HepG2 (cell line): ENCODE data around the gene UNCX. TPM values are rescaled to one million over a fixed set of nuclear protein-coding genes. Genes with fewer than 3 reads are reported as not detected.

Experiments
- ATAC-seq: fragments of 200-7000 bp; cut with Tn5 transposase; 3 replicates; pipeline ENCODE4 v1.9.1; 2020; ENCODE audit warnings: mild to moderate bottlenecking, moderate library complexity
- BruUV-seq: library from RNA; stranded (reverse); fragments of 400-500 nt; replicated peaks from 2 replicates; lab custom pipeline; 2021; lab: Mats Ljungman, UMichigan
- CTCF ChIA-PET: fragments of 300-600 bp; formaldehyde crosslinking; extraction: SDS; loops from one replicate; lab custom pipeline; 2021; ENCODE audit warnings: low total read pairs, inconsistent platforms, low intra/inter-chr PET ratio; lab: Yijun Ruan, JAX
- POLR2A ChIA-PET: fragments of 350-600 bp; sonication (Branson Sonifier 250); formaldehyde crosslinking; loops from one replicate; lab custom pipeline; 2020; ENCODE audit warnings: antibody characterized with exemption, inconsistent platforms; lab: Yijun Ruan, JAX
- DNase-seq: peaks from one replicate; pipeline ENCODE4 v3.0.0-alpha.2; 2015; ENCODE audit warnings: low spot score
- FAIRE-seq: peaks from 3 replicates; lab custom pipeline; 2011; peaks lifted over from hg19 to GRCh38; lab: Jason Lieb, UNC
- H2AFZ ChIP-seq: one replicate; pipeline ENCODE4 v1.6.1; 2011; ENCODE audit warnings: low read length, inconsistent platforms
- H3K27ac ChIP-seq: fragments of 300-600 bp; 3 replicates; pipeline ENCODE4 v1.8.0; 2011; ENCODE audit warnings: mixed run types, mild to moderate bottlenecking, mixed read lengths, low read length, inconsistent platforms; ENCODE audit not compliant: insufficient read depth; ENCODE audit errors: extremely low read length
- H3K27me3 ChIP-seq, 2 experiments: fragments of 200-600 bp in 1 of 2; 2 replicates in 1 of 2; 3 replicates in 1 of 2; pipeline versions ENCODE4 v1.6.0 to v1.8.0; 2011; ENCODE audit warnings: low read length in 2 of 2, mild to moderate bottlenecking in 2 of 2, moderate library complexity in 2 of 2, inconsistent platforms in 1 of 2; ENCODE audit not compliant: insufficient read depth in 2 of 2, control insufficient read depth in 1 of 2
- H3K36me3 ChIP-seq, 2 experiments: fragments of 200-600 bp in 1 of 2; replicated peaks in 1 of 2; 2 replicates in 1 of 2; 3 replicates in 1 of 2; pipeline versions ENCODE4 v1.5.1 to v1.8.0; 2011; ENCODE audit warnings: low read length in 2 of 2, inconsistent platforms in 1 of 2; ENCODE audit not compliant: insufficient read depth in 2 of 2, control insufficient read depth in 1 of 2
- H3K4me1 ChIP-seq: 2 replicates; pipeline ENCODE4 v1.5.1; 2012; ENCODE audit warnings: low read length, inconsistent platforms; ENCODE audit not compliant: insufficient read depth
- H3K4me2 ChIP-seq: 2 replicates; pipeline ENCODE4 v1.6.0; 2011; ENCODE audit warnings: low read depth, low read length, inconsistent platforms
- H3K4me3 ChIP-seq, 3 experiments: fragments of 200-600 bp in 1 of 3; sonication (generic), shearing (Covaris generic) in 1 of 3; replicated peaks in 1 of 3; 2 replicates each; pipeline ENCODE4 v1.5.1; 2011 to 2016; ENCODE audit warnings: low read length in 3 of 3, inconsistent platforms in 2 of 3, low read depth in 2 of 3, mild to moderate bottlenecking in 2 of 3, control low read depth in 1 of 3, mixed read lengths in 1 of 3; ENCODE audit not compliant: insufficient read depth in 1 of 3
- H3K79me2 ChIP-seq: one replicate; pipeline ENCODE4 v1.6.1; 2011; ENCODE audit warnings: low read length, inconsistent platforms; ENCODE audit not compliant: insufficient read depth
- H3K9ac ChIP-seq: 2 replicates; pipeline ENCODE4 v1.6.0; 2011; ENCODE audit warnings: mild to moderate bottlenecking, low read depth, low read length, inconsistent platforms; ENCODE audit not compliant: insufficient read depth
- H3K9me3 ChIP-seq: 2 replicates; pipeline ENCODE4 v1.5.1; 2012; ENCODE audit warnings: mild to moderate bottlenecking, low read length
- H4K20me1 ChIP-seq: 2 replicates; pipeline ENCODE4 v1.6.0; 2011; ENCODE audit warnings: inconsistent platforms, mild to moderate bottlenecking, low read length, moderate library complexity; ENCODE audit not compliant: insufficient read depth
- RFX5 ChIP-seq: IDR thresholded peaks from 2 replicates; pipeline ENCODE4 v1.6.1; 2011; ENCODE audit warnings: low read depth, low read length, improper control_type of control experiment
- ZNF687 ChIP-seq: sonication (generic); formaldehyde crosslinking; IDR thresholded peaks from 2 replicates; pipeline ENCODE4 v1.5.1; 2020; ENCODE audit warnings: mild to moderate bottlenecking, missing genetic modification reagents, moderate library complexity
- WGBS: methylation state at CpG from one replicate; pipeline ENCODE4 v1.1.6; 2017; ENCODE audit warnings: low lambda C conversion rate; 5-methylcytosine and 5-hydroxymethylcytosine counted together
- in situ Hi-C: cut with HindIII; loops from 2 replicates; pipeline ENCODE4 v1.10.0; 2017; ENCODE audit warnings: low pct_unique_long_range_greater_than_20kb; ENCODE audit not compliant: extremely low pct_ligation_motif_present
- intact Hi-C: fragments of 100-400 bp; cut with micrococcal nuclease; formaldehyde crosslinking; loops from one replicate; pipeline ENCODE4 v1.10.0; 2022; ENCODE audit not compliant: unreplicated experiment
- polyA plus RNA-seq, 8 experiments: library from polyadenylated mRNA; depleted of rRNA in 3 of 8; stranded (reverse) in 7 of 8; unstranded in 1 of 8; fragments of >200 nt; fragmentation: Illumina TruSeq in 4 of 8; extraction: Trizol in 4 of 8; gene quantifications; 2 replicates each; pipeline versions ENCODE4 v1.2.1 to v1.2.3, GENCODE V29; 2011 to 2016; ENCODE audit warnings: low read depth in 4 of 8, missing spikeins in 1 of 8, mixed read lengths in 1 of 8; ENCODE audit not compliant: insufficient read depth in 1 of 8
- total RNA-seq, 5 experiments: library from RNA; depleted of rRNA; stranded (reverse); fragments of >200 nt; fragmentation: Illumina TruSeq; extraction: Trizol; gene quantifications; 2 replicates each; pipeline ENCODE4 v1.2.3, GENCODE V29; 2016; ENCODE audit warnings: low read depth in 1 of 5

UNCX gene
- total and polyA plus RNA-seq, 2 of the 13 experiments (the other 11 are each of a cell fraction or from before 2014, with no cell fraction given): not detected

- DNase-seq (no peak), ATAC-seq (no peak), FAIRE-seq (no peak)
- Histone ChIP-seq H3K4me3 (no peak overlapping the region), H3K4me2 (no peak overlapping the region), H3K79me2 (no peaks in the 10 kb centered on the region), H3K27me3 (peaks cover 18 to 84% of the 10 kb centered on the region in 2 experiments; a peak in 4 of 5 replicates), H3K9ac (no peak overlapping the region), H3K36me3 (no peaks in the 10 kb centered on the region), H3K4me1 (no peaks in the 10 kb centered on the region), H3K9me3 (no peaks in the 10 kb centered on the region), H4K20me1 (no peaks in the 10 kb centered on the region), H3K27ac (no peak overlapping the region), H2AFZ (no peak overlapping the region)
- TF ChIP-seq RFX5 (no peak), ZNF687 (CRISPR knock-in tag) (no peak)
- BruUV-seq: no TSS peak
- in situ Hi-C loops: no loop called here
- ChIA-PET CTCF (no interaction called here), POLR2A (no interaction called here)
- intact Hi-C loops: no loop called here
- WGBS: 20% methylated on average over 15 of the region's 21 CpGs
Observed at GRCh38 chr7:1238450-1238882, 5.8 kb downstream of the UNCX start.
